ENCODE results near the gene CCL4L2. TPM values are rescaled to one million over a fixed set of nuclear protein-coding genes. Genes with fewer than 3 reads are reported as not detected.
"Not testable (repeated sequence)": the region's sequence is repeated elsewhere in the genome, so short reads cannot be mapped to it uniquely, and the experiment has no call there.

The CCL4L2 gene
- total and polyA plus RNA-seq, 2 of the 8 experiments (the other 6 are each of a cell fraction or from before 2014, with no cell fraction given) = not detected

- H3K23ac ChIP-seq (ENCODE audit: insufficient read length); POLR2A ChIA-PET (ENCODE audit: partially characterized antibody); H4K8ac ChIP-seq (ENCODE audit: extremely low read depth, insufficient read depth, low read length); H4K91ac ChIP-seq (replicated peaks; ENCODE audit: insufficient read length, low read length); CTCF ChIA-PET (ENCODE audit: partially characterized antibody); H3K23me2 ChIP-seq (ENCODE audit: low read depth, low read length); H3K27me3 ChIP-seq (replicated peaks in 1 of 4; ENCODE audit: control insufficient read depth in 3 of 4, extremely low read depth in 1 of 4, insufficient read depth in 3 of 4, low read length in 3 of 4); H2AK5ac ChIP-seq (ENCODE audit: low read depth, low read length); H3K4me2 ChIP-seq (ENCODE audit: insufficient read depth in 1 of 2, low read depth in 2 of 2, low read length in 2 of 2); H2BK20ac ChIP-seq (ENCODE audit: low read length); H2AFZ ChIP-seq (ENCODE audit: low read length); H3K14ac ChIP-seq (ENCODE audit: insufficient read length); H3K27ac ChIP-seq (ENCODE audit: low read depth, low read length); H2BK5ac ChIP-seq (ENCODE audit: low read depth, low read length); H3K79me1 ChIP-seq (ENCODE audit: low read depth, low read length); DNase-seq (ENCODE audit: low read depth in 1 of 2, low spot score in 2 of 2); H2BK15ac ChIP-seq (ENCODE audit: low read length); H3K4ac ChIP-seq (replicated peaks; ENCODE audit: insufficient read length, low read depth, low read length); H3K9ac ChIP-seq (replicated peaks in 1 of 4; ENCODE audit: extremely low read depth in 1 of 4, low read depth in 3 of 4, low read length in 3 of 4); H3K4me1 ChIP-seq (replicated peaks in 1 of 4; ENCODE audit: control insufficient read depth in 3 of 4, insufficient read depth in 4 of 4, low read length in 3 of 4); H4K5ac ChIP-seq (ENCODE audit: insufficient read length, low read depth, low read length); H3K18ac ChIP-seq (ENCODE audit: extremely low read depth, low read length); H4K20me1 ChIP-seq (replicated peaks in 1 of 2; ENCODE audit: control insufficient read depth in 1 of 2, insufficient read depth in 2 of 2, low read length in 2 of 2); H3K56ac ChIP-seq (replicated peaks; ENCODE audit: insufficient read length, low read depth, low read length); H3K79me2 ChIP-seq (ENCODE audit: control insufficient read depth in 1 of 2, insufficient read depth in 2 of 2, low read length in 2 of 2); H2BK12ac ChIP-seq (ENCODE audit: low read depth, low read length); H3K36me3 ChIP-seq (ENCODE audit: control insufficient read depth in 2 of 4, insufficient read depth in 4 of 4, low read length in 3 of 4); H2BK120ac ChIP-seq (replicated peaks; ENCODE audit: low read depth, low read length); H3K4me3 ChIP-seq (ENCODE audit: extremely low read depth in 1 of 4, insufficient read depth in 2 of 4, low read depth in 3 of 4, low read length in 4 of 4); FAIRE-seq: not testable (repeated sequence)
- H3K9me3 ChIP-seq (ENCODE audit: insufficient read depth in 2 of 2, low read depth in 1 of 2, low read length in 1 of 2) = peaks cover 18 to 30% of the 10 kb centered on the region in 2 experiments; a peak in 3 of 4 replicates
- WGBS, 2 experiments (ENCODE audit: extremely low coverage in 1 of 2, insufficient coverage in 1 of 2, insufficient read length in 1 of 2, insufficient replicate concordance in 2 of 2, low coverage in 1 of 2, low lambda C conversion rate in 2 of 2, missing lambda C conversion rate in 1 of 2) = 83% methylated on average over 4 of the region's 4 CpGs; no CpG with 5 or more reads in 1 of the 2 experiments
Measured at GRCh38 chr17:36221581-36222100, 10.8 kb downstream of the CCL4L2 start.

- H2AFZ ChIP-seq (ENCODE audit: low read length); H2BK120ac ChIP-seq (replicated peaks; ENCODE audit: low read depth, low read length); H3K23ac ChIP-seq (ENCODE audit: insufficient read length); H3K14ac ChIP-seq (ENCODE audit: insufficient read length); H3K79me2 ChIP-seq (ENCODE audit: control insufficient read depth in 1 of 2, insufficient read depth in 2 of 2, low read length in 2 of 2); H3K36me3 ChIP-seq (ENCODE audit: control insufficient read depth in 2 of 4, insufficient read depth in 4 of 4, low read length in 3 of 4); H3K4me3 ChIP-seq (ENCODE audit: extremely low read depth in 1 of 4, insufficient read depth in 2 of 4, low read depth in 3 of 4, low read length in 4 of 4); H2BK20ac ChIP-seq (ENCODE audit: low read length); DNase-seq (ENCODE audit: low read depth in 1 of 2, low spot score in 2 of 2); H3K4me1 ChIP-seq (replicated peaks in 1 of 4; ENCODE audit: control insufficient read depth in 3 of 4, insufficient read depth in 4 of 4, low read length in 3 of 4); H3K56ac ChIP-seq (replicated peaks; ENCODE audit: insufficient read length, low read depth, low read length); H3K4ac ChIP-seq (replicated peaks; ENCODE audit: insufficient read length, low read depth, low read length); H3K4me2 ChIP-seq (ENCODE audit: insufficient read depth in 1 of 2, low read depth in 2 of 2, low read length in 2 of 2); H4K20me1 ChIP-seq (replicated peaks in 1 of 2; ENCODE audit: control insufficient read depth in 1 of 2, insufficient read depth in 2 of 2, low read length in 2 of 2); H3K9ac ChIP-seq (replicated peaks in 1 of 4; ENCODE audit: extremely low read depth in 1 of 4, low read depth in 3 of 4, low read length in 3 of 4); H3K27me3 ChIP-seq (replicated peaks in 1 of 4; ENCODE audit: control insufficient read depth in 3 of 4, extremely low read depth in 1 of 4, insufficient read depth in 3 of 4, low read length in 3 of 4); H2BK15ac ChIP-seq (ENCODE audit: low read length); H3K18ac ChIP-seq (ENCODE audit: extremely low read depth, low read length); H2AK5ac ChIP-seq (ENCODE audit: low read depth, low read length); H4K8ac ChIP-seq (ENCODE audit: extremely low read depth, insufficient read depth, low read length); FAIRE-seq; H2BK12ac ChIP-seq (ENCODE audit: low read depth, low read length); H3K27ac ChIP-seq (ENCODE audit: low read depth, low read length); H3K23me2 ChIP-seq (ENCODE audit: low read depth, low read length); H3K79me1 ChIP-seq (ENCODE audit: low read depth, low read length); H4K91ac ChIP-seq (replicated peaks; ENCODE audit: insufficient read length, low read length); H2BK5ac ChIP-seq (ENCODE audit: low read depth, low read length); H4K5ac ChIP-seq (ENCODE audit: insufficient read length, low read depth, low read length); POLR2A ChIA-PET (ENCODE audit: partially characterized antibody); CTCF ChIA-PET (ENCODE audit: partially characterized antibody): not testable (repeated sequence)
- WGBS, 2 experiments (ENCODE audit: extremely low coverage in 1 of 2, insufficient coverage in 1 of 2, insufficient read length in 1 of 2, insufficient replicate concordance in 2 of 2, low coverage in 1 of 2, low lambda C conversion rate in 2 of 2, missing lambda C conversion rate in 1 of 2) = 91% methylated on average over 12 of the region's 12 CpGs; no CpG with 5 or more reads in 1 of the 2 experiments
- H3K9me3 ChIP-seq (ENCODE audit: insufficient read depth in 2 of 2, low read depth in 1 of 2, low read length in 1 of 2) = peaks cover 11 to 25% of the 10 kb centered on the region in 2 experiments; a peak in 3 of 4 replicates
Measured at GRCh38 chr17:36222967-36223366, 12.1 kb downstream of the CCL4L2 start.

Data from H1 (cell line).